DMS53 treated with DMSO at 0.1 percent for 48 hours (cell line): ENCODE measurements around the gene SYNE1.
"Not testable (repeated sequence)": the region's sequence is repeated elsewhere in the genome, so short reads cannot be mapped to it uniquely, and the experiment has no call there.

Experiments
- DNase-seq: peaks from one replicate; lab custom pipeline; 2025; ENCODE audit not compliant: unreplicated experiment; lab: John Stamatoyannopoulos, UW

The SYNE1 gene

GRCh38 chr6:152378169-152378568, 259.0 kb downstream of the SYNE1 start:
- DNase-seq: no peak

- no peak for DNase-seq
Observed at GRCh38 chr6:152375197-152375596, 262.0 kb downstream of the SYNE1 start.

GRCh38 chr6:152372945-152373344, 264.2 kb downstream of the SYNE1 start:
- no peak for DNase-seq

GRCh38 chr6:152371775-152372174, 265.4 kb downstream of the SYNE1 start:
- no peak for DNase-seq

- DNase-seq: no peak
Observed at GRCh38 chr6:152368751-152369624, 268.2 kb downstream of the SYNE1 start.

- no peak for DNase-seq
Observed at GRCh38 chr6:152364866-152365265, 272.3 kb downstream of the SYNE1 start.

GRCh38 chr6:152360034-152360433, 277.1 kb downstream of the SYNE1 start:
- no peak for DNase-seq

- peak; percentile 65 for DNase-seq
Observed at GRCh38 chr6:152356662-152357061, 280.5 kb downstream of the SYNE1 start.

GRCh38 chr6:152356016-152356415, 281.1 kb downstream of the SYNE1 start:
- no peak for DNase-seq

GRCh38 chr6:152355166-152355565, 282.0 kb downstream of the SYNE1 start:
- no peak for DNase-seq

GRCh38 chr6:152353440-152353839, 283.7 kb downstream of the SYNE1 start:
- DNase-seq: no peak

- no peak for DNase-seq
Observed at GRCh38 chr6:152351742-152352141, 285.4 kb downstream of the SYNE1 start.

GRCh38 chr6:152351110-152351509, 286.1 kb downstream of the SYNE1 start:
- DNase-seq: no peak

- DNase-seq: no peak
Observed at GRCh38 chr6:152348116-152348515, 289.0 kb downstream of the SYNE1 start.

GRCh38 chr6:152343735-152344360, 293.3 kb downstream of the SYNE1 start:
- no peak for DNase-seq

- no peak for DNase-seq
Observed at GRCh38 chr6:152341596-152341995, 295.6 kb downstream of the SYNE1 start.

GRCh38 chr6:152338335-152339125, 298.6 kb downstream of the SYNE1 start:
- DNase-seq: peak; percentile 16

GRCh38 chr6:152334555-152334954, 302.6 kb downstream of the SYNE1 start:
- DNase-seq: no peak

- no peak for DNase-seq
Observed at GRCh38 chr6:152330961-152331360, 306.2 kb downstream of the SYNE1 start.

GRCh38 chr6:152329638-152330448, 307.3 kb downstream of the SYNE1 start:
- no peak for DNase-seq

- not testable (repeated sequence) for DNase-seq
Observed at GRCh38 chr6:152328200-152328599, 309.0 kb downstream of the SYNE1 start.
